Measurements from ENCODE around the gene MRPL50. TPM values are rescaled to one million over a fixed set of nuclear protein-coding genes. Genes with fewer than 3 reads are reported as not detected.

The MRPL50 gene
- total and polyA plus RNA-seq, 9 of the 15 experiments (the other 6 are each of a cell fraction or from before 2014, with no cell fraction given) = 17.5 to 107 (median 37.4) TPM

GRCh38 chr9:101352892-101353463 is 45.4 kb downstream of the MRPL50 start:
- DNase-seq (ENCODE audit: extremely low read depth in 1 of 4, low spot score in 3 of 4) (no peak), FAIRE-seq (no peak), ATAC-seq (no peak; the same call in 2 of the 3 replicates)
- H3K9ac ChIP-seq (ENCODE audit: insufficient read depth in 1 of 2, low read depth in 2 of 2, low read length in 2 of 2) = no peak overlapping the region
- no peak overlapping the region for H3K4me3 ChIP-seq
- no peak overlapping the region for H3K4me2 ChIP-seq (ENCODE audit: insufficient read depth, low read length)
- in situ Hi-C loops (cut with MboI) (no loop called here), intact Hi-C loops (cut with micrococcal nuclease) (no loop called here)
- H3K27me3 ChIP-seq (ENCODE audit: control insufficient read depth in 2 of 2, insufficient read depth in 2 of 2, low read length in 2 of 2) = no peaks in the 10 kb centered on the region
- H2AFZ ChIP-seq (ENCODE audit: low read depth, low read length) = peak overlapping the region; percentile 69
- H3K9me1 ChIP-seq (ENCODE audit: control insufficient read depth, insufficient read depth, low read length) = no peaks in the 10 kb centered on the region
- no peaks in the 10 kb centered on the region for H4K20me1 ChIP-seq (replicated peaks; ENCODE audit: control insufficient read depth, insufficient read depth, low read length)
- no peaks in the 10 kb centered on the region; the same call in 1 of the 2 replicates for H3K9me3 ChIP-seq (replicated peaks; ENCODE audit: control insufficient read depth, insufficient read depth, low read depth, low read length)
- CTCF ChIA-PET (ENCODE audit: low intra/inter-chr PET ratio) = no interaction called here
- no peaks in the 10 kb centered on the region for H3K79me2 ChIP-seq (ENCODE audit: control insufficient read depth, insufficient read depth, low read length)
- POLR2A ChIA-PET = no interaction called here
- no TSS peak for BruUV-seq (replicated peaks)
- peaks cover 0 to 5% of the 10 kb centered on the region in 2 experiments; a peak in 3 of 5 replicates for H3K4me1 ChIP-seq (replicated peaks in 1 of 2; ENCODE audit: control insufficient read depth in 2 of 2, insufficient read depth in 2 of 2, low read length in 2 of 2)
- TF ChIP-seq ZBTB9 (CRISPR knock-in tag; IDR thresholded peaks at IDR 0.05) = no peak
- TF ChIP-seq JUN (IDR thresholded peaks at IDR 0.05; ENCODE audit: borderline replicate concordance, low read depth, low read length) = no peak
- no peak for TF ChIP-seq JUN (CRISPR knock-in tag; IDR thresholded peaks at IDR 0.05; ENCODE audit: borderline replicate concordance)
- TF ChIP-seq ZNF3 (CRISPR knock-in tag; IDR thresholded peaks at IDR 0.05) = no peak
- 43% methylated on average over 6 of the region's 6 CpGs for WGBS (ENCODE audit: insufficient coverage, low coverage, missing lambda C conversion rate)
- no peaks in the 10 kb centered on the region for H3K36me3 ChIP-seq (ENCODE audit: control insufficient read depth, insufficient read depth, low read length)
- no peak overlapping the region for H3K27ac ChIP-seq (ENCODE audit: extremely low read depth, low read depth, low read length)

Measured in K562 (cell line).